ENCODE results near the gene OR51A4.
"Not testable (repeated sequence)": the region's sequence is repeated elsewhere in the genome, so short reads cannot be mapped to it uniquely, and the experiment has no call there.

The OR51A4 gene, protein sequence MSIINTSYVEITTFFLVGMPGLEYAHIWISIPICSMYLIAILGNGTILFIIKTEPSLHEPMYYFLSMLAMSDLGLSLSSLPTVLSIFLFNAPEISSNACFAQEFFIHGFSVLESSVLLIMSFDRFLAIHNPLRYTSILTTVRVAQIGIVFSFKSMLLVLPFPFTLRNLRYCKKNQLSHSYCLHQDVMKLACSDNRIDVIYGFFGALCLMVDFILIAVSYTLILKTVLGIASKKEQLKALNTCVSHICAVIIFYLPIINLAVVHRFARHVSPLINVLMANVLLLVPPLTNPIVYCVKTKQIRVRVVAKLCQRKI

DNA sequence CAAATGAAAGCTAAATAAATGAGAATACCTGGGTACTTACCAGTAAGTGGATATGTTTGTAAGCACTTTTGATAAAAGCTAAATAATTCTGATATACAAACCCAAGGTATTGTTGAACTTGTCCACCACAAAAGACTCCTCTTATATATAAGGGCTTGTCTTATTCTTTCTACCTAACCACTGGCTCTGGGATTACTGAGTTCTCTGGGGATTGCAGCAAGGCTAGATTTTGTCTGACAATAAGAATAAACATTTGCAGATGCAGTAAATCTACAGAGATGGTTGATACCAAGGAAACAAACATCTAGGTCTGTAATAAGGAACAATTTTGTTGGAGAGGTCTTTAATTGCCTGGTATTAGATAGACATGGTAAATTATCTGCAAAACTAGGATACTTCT, at the start of gene OR51A4:
TSS of gene OR51A4 (minus strand) at position 101 of the 400 bp plus-strand sequence. CDS start 505 bp downstream, outside the sequence.
- DNase-seq: no peak

DNA sequence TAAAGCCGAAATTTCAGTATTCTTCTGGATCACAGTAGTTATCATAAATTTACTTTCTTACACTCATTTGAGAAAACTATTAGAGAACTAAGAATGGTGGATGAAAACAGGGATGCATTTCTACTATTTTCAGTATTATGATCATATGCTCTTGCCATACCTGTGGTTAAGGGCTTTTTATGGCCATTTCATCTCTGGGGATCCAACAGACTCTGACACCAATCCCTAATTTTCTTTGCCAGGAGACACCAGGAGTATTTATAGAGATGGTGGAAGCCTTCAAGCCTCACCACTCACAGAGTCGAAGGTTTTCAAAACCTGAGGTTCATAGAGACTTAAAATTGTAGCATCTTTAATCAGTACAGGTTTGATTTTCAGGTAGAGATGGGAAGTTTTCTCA, 47.1 kb upstream of the OR51A4 start, which contains the start of gene OR51L1:
TSS of gene OR51L1 (plus strand) at position 301 of the 400 bp plus-strand sequence. CDS start 4,132 bp downstream, outside the sequence.
- DNase-seq: no peak

DNA sequence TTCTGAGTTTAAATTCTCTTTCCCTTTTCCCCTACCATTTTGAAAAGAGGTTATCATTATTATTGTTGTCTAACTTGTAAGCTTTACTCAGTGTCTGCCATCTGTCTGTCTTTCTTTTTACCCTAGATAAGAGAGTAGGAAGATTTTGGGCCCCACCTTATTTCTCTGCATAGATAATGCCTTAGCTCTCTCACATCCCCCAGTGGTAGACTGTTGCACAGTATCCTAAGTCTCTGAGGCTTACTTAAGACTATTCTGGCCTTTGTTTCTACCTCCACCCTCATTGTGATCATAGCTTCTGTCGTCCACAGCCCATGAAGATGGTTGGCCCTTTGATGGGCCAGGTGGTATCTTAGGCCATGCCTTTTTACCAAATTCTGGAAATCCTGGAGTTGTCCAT, 43.7 kb upstream of the OR51A4 start:
- no peak for DNase-seq

DNA sequence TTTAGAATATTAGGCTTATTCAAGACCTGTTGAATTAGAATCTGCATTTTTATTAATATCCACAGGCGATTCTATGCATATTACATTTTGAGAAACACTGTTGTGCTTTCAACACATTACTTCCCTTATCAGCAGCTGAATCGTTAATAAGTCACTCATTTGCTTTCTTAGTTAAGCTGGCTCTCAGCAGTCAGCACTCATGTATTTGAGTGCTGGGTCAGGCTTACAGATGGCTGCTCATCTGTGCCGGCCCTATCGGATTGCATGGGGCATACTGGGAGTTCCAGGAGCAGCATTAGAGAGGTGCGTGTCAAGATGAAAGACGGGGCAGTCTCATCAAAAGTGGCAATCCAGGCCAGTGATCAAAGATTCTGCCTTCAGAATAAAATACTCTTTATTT, 36.4 kb upstream of the OR51A4 start:
- DNase-seq: no peak

DNA sequence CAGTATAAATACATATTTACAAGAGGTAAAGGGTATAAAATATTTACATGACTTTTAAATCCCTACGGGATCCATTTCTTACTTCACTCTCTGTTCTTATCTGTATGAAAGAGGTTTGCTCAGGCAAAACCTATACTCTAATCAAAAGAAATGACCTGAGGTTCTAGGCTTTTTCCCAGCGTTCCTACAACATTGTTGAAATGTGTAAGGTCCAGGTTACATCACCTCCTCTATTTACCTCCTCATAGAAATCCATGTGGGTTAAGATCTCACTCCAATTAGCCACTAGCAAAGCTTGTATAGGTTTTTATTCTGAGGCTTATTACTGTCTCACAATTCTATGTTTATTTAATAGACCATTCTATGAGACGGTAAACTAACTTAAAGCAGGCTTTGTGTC, 35.3 kb upstream of the OR51A4 start:
- DNase-seq: no peak

DNA sequence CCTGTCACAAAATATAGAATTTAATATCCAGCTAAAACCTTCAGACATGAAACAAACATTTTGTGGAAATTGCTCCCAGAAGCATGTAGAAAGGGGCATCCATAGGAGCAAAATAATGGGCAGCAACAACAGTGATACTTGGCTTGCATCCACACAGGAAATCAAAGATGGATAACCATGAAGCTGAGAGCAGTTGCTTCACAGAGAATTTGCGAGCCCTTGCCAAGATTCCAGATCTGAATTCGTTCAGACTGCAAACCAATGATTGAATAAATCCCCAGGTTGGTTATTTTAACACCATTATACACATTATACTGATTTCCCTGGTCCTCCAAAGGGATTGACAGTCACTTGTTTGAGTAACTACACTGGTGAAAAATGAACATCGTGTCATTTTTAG, 31.6 kb upstream of the OR51A4 start:
- DNase-seq: no peak

DNA sequence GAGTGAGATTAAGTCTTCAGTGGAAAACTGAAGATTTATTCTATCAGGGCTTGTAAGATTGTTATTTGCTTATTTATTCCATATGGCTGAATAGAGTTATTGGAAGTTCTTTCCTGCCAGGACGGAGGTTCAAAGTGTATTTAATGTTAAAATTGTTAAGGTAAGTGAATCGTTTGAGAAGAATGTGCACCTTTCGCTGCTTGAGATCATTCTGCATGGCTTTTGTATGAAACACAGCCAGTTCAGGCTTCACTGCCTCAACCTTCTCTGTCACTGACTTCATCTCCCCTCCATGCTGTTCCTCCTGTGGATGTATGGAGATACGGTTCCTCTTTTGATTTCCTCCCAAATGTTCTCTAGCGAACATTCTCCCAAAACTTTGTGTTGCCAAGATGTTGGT, 28.0 kb upstream of the OR51A4 start:
- DNase-seq: no peak

DNA sequence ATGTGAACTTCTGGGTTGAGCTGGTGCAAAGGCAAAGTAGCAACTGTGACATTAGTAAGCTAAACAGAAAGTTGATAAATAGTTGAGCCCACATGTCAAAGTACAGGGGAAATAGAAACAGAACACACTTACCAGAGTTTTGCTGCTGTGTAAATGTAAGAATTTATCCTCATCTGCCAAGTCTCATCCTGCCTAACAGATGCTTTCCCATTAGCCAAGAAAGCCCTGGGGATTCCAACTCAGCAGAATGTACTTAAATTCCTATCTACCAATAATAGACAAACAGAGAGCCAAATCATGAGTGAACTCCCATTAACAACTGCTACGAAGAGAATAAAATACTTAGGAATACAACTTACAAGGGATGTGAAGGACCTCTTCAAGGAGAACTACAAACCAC, 15.4 kb upstream of the OR51A4 start:
- no peak for DNase-seq

DNA sequence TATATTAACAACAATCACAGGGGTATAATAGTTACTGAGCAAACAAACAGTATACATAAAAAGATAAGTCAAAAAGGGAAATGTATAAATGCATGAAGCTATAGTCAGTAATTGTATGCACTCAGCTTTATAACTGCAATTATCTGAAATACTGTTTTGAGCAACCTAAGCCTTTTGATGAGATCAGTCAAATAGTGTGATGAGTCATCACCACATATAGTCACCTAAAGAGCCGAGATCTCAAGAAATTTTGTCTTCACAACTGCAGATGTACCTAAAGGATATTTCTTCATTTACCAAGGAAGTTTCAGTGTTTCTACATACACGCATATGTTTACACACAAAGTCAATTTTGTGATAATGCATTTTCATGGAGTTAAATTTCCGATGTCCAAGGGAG, 13.5 kb upstream of the OR51A4 start:
- DNase-seq: no peak

DNA sequence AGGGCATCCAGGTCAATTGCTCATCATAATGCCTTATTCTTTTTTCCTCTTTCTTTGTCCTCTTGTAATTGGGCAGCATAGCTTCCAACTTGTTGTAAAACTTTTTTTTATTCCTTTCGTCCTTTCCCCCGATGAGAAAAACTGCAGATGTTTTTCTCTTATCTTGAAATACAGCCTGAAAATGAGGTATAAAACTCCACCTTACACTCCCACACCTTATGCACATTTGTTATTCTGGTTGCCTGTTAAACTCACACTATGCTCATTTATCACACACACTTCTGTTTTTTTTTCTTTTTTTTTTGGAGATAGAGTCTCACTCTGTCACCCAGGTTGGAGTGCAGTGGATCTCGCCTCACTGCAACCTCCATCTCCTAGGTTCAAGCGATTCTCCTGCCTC, 10.0 kb upstream of the OR51A4 start:
- no peak for DNase-seq

DNA sequence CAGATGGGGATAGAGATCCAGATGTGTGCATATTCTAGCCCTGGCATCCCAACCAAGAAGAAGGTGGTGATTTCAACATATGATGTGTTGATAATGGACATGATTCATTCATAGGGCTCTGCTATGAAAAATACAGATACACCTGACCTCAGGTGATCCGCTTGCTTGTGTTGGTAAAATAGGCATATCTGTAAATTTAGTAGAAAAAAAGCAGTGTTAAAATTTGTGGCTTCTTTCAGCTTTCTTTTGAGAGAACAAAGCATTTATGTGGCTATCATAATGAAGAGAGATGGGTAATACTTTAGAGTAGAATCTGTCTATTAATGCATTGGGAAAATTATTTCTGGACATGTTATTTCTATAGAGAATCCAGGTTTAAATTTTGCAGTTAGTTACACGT, 8.2 kb upstream of the OR51A4 start, which contains the start of gene OR51A2:
TSS of gene OR51A2 (minus strand) at position 101 of the 400 bp plus-strand sequence. CDS start at position 101, 0 bp downstream.
- DNase-seq: not testable (repeated sequence)

DNA sequence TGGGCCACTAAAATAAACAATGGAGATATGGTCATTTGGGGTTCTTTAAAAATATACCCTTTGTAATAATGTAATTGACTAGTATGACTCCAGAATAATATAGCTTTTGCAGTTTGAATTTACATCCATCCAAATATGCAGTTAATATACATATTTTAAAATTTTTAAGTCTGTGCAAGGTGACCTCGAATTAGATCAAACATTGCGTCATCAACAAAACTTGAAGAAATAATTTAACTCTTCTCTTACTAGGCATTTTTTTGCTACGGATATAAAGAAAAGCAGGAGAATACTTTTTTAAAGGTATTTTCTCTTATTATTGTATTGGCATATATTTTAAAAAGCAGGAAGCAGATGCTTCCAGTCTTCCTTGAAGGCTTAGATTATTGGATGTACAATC, 10.7 kb downstream of the OR51A4 start:
- DNase-seq: no peak

DNA sequence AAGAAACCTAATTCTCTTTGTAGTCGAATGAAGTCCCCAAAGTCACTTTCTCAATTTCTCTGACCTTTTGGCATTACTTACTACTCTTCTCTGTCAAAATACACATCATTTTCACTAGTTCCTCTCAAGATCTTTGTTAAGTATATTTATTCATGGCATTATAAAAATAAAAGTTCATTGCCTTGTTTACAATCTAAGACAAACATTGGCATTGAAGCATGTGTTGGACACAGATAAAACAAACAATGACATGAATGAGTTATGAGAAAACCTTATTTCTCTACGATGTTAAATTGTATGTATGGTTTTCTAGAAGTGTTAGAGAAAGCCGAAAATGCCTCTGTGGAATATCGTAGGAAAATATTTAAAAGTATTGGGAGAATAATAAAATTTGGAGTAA, 14.7 kb downstream of the OR51A4 start:
- DNase-seq: no peak

DNA sequence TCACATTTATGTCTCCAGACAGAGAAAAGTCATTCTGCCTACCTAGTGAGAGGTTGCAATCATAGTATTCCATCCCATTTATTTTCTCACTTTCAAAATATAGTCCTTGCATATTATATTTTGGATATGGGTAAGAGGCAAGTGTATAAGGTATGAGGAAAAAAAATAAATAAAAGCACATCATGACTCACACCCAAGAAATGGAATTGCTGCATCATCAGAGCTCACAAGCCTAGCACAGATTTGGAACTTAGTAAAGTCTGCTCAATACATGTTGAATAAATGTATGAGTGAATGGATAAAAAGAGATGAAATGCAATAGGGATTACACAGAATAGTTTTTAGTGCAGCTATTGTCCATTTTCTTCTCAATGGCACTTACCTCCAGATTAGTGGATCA, 20.8 kb downstream of the OR51A4 start:
- DNase-seq: no peak

DNA sequence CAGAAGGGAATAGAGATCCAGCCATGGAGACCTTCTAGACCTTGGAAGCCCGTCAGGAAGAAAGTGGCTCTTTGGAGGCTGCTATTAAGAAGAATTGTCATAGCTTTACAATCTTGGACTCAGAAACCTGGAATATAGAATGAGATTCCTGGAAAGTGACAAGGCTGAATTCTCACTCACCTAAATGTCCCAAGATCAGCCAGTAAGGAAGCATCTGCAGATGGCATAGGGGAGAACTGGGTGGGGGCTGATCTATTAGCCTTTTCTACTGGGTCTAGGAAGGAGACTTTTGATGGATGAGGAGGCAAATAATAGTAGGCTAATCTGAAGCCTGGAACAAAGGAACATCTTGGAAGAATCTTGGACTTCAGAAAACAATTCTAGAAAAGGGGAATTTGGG, 23.2 kb downstream of the OR51A4 start, which contains the start of gene OR51G1:
TSS of gene OR51G1 (minus strand) at position 101 of the 400 bp plus-strand sequence. CDS start at position 101, 0 bp downstream.
- DNase-seq: no peak

DNA sequence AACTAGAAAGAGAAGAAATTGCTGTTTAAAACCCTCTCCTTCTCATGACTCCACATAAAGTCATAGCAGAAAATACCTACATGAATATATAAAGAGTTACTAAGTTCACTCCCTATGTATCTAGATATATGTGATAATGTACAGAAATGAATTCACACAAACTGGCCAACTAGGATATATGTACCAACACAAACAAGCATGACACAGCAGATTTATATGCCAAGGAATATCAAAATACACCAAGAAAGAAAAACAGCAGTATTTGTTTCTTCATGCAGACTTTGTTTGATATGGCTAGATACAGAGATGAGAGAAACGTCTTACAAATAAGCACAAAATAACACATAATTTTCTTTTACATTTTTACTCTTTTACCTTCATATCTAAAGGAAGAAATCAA, 25.1 kb downstream of the OR51A4 start:
- DNase-seq: no peak

DNA sequence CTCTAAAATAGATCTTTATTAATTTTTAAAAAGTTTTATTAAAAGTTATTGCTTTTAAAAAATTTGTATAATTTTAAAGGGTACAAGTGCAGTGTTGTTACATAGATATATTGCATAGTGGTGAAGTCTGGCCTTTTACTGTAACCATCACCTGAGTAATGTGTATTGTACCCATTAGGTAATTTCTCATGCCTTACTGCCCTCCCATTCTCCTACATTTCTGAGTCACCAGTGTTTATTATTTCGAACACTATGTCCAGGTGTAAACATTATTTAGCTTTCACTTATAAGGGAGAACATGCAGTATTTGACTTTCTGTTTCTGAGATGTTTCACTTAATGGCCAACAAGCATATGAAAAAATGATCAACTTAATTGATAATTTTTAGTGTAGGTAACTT, 25.6 kb downstream of the OR51A4 start:
- DNase-seq: no peak

DNA sequence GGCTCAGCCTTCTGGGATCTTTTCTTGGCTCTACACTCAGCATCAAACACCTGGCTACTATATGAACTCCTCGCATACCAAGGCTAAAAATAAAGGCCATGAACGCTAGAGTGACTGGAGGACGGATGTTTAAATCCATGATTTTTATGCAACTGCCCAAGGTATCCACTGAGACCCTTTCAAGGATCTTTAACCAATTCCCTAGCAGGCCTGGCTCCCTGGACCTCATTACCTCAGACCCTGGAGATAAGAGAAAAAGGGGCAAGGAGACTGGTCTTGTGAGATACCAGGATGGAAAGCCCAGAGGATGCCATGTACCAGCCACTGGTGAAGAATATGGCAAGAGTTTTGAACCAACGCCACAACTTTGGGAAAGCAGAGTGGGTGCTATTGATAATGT, 28.2 kb downstream of the OR51A4 start, which contains the start of gene OR51G2:
TSS of gene OR51G2 (minus strand) at position 101 of the 400 bp plus-strand sequence. CDS start 3,687 bp downstream, outside the sequence.
- no peak for DNase-seq

DNA sequence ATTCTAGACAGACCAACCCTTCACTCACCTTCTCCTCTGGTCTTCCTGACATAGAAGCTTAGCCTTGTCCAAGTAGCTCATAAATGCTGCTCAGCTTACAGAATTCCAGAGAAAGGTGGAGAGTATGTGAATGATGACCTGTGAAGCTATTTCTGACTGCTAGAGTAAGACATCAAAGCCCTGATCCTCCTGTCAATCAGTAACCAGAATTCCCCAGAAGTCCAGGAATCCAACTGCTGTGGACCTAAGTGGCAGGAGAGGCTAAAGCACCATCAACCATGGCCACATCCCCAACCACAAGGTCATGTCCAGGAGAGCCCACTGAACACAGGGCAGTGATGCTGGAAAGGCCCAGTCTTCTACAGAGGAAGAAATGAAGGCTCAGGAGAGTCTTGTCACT, 30.8 kb downstream of the OR51A4 start:
- no peak for DNase-seq

DNA sequence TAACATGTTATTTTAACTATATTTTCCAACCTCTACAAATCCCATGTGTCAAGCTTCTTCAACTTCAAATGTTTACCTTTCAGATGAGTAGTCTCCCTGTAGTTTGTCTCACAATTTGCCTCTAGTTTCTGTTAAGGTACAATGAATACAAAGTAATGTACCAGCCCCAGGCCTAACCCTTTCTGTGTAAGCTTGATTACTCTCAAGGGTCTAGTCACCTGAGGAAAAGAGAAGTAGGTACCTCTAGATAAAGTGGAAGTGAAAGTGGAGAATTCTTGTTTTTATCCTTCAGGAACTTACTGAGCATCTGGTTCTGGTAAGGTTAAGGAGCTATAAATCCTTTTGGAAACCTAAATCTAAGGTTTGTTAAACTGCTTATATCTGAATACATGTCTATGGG, 43.9 kb downstream of the OR51A4 start, which contains the start of gene OR51A7:
TSS of gene OR51A7 (plus strand) at position 300 of the 400 bp plus-strand sequence. CDS start 3,587 bp downstream, outside the sequence.
- DNase-seq: no peak
